GM18870 (cell line): Measurements from ENCODE around the gene NLRC5.
"Not testable (repeated sequence)": the region's sequence is repeated elsewhere in the genome, so short reads cannot be mapped to it uniquely, and the experiment has no call there.

Experiments used
- ATAC-seq: cut with Tn5 transposase; IDR thresholded peaks from one replicate; pipeline ENCODE4 v1.9.1; 2021; ENCODE audit warnings: moderate library complexity; ENCODE audit not compliant: unreplicated experiment

Gene NLRC5

DNA sequence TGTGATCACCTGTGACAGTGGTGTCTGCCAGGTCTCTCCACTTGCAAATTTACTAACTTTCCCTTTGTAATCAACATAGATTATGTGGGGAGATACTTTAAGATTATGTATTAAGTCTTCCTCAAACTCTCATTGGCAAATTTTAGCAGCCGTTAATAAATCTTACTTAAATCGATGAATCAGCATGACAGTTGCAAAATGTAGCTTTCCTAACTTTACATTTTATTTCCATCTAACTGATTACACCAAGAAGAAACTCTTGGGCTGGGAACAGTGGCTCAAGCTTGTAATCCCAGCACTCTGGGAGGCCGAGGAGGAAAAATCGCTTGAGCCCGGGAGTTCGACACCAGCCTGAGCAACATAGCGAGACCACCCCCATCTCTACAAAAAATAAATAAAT, 79.7 kb downstream of the NLRC5 start:
- ATAC-seq = no peak

GRCh38 chr16:57069635-57070370, 80.4 kb downstream of the NLRC5 start:
- ATAC-seq = no peak

DNA sequence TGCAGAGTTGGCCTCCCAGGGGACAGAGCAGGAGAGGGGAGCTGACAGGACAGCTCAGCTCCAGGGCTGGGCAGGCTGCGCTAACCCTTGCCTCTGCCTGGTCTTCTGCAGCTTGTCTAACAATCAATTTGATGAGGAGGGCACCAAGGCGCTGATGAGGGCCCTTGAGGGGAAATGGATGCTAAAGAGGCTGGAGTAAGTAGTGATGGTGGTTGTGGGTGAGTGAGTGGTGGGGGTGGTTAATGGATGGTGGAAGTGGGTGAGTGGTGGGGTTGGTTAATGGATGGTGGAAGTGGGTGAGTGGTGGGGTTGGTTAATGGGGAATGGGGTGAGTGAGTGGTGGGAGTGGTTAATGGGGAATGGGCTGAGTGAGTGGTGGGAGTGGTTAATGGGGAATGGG, 81.1 kb downstream of the NLRC5 start:
- ATAC-seq = no peak

DNA sequence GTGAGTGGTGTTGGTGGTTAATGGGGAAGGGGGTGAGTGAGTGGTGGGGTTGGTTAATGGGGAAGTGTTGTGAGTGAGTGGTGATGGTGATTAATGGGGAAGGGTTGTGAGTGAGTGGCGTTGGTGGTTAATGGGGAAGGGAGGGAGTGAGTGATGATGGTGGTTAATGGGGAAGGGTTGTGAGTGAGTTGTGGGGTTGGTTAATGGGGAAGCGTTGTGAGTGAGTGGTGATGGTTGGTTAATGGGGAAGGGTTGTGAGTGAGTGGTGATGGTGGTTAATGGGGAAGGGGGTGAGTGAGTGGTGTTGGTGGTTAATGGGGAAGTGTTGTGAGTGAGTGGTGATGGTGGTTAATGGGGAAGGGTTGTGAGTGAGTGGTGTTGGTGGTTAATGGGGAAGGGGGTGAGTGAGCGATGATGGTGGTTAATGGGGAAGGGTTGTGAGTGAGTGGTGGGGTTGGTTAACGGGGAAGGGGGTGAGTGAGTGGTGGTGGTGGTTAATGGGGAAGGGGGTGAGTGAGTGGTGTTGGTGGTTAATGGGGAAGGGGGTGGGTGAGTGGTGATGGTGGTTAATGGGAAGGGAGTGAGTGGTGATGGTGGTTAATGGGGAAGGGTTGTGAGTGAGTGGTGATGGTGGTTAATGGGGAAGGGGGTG, 81.8 kb downstream of the NLRC5 start:
- not testable (repeated sequence) for ATAC-seq

DNA sequence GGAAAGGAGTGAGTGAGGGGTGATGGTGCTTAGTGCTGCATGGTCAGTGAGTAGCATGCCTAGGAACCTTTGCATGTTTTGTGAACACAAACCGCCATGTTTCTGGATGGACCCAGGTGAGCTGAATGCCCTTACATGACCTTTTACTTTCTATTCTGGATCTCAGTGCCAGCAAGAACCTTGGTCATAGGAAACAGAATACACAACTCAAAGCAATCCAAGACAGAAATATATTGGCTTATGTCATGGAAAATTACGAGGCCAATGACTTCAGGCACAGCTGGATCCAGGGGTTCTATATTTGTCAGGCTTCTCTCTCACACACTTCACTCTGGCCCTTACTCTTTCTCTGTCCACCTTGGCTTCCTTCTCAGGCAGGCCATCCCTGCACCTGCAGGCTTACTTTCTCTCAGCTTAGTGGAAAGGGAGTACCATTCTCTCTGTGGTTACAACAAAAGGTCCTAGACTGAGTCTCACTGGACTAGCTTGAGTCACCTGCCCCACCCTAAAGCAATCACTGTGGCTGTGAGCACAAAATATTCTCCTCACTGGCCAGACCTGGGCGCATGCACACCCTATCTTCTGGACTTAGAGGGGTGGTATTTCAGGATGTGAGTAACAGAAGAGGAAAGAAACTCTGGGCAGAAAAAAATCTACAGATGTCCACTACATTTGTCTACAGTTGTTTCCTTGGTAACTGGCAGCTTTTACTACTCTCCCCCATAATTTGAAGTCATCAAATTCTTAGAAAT, 82.7 kb downstream of the NLRC5 start:
- no peak for ATAC-seq

- no peak for ATAC-seq
Observed at GRCh38 chr16:57072616-57073275, 83.4 kb downstream of the NLRC5 start.

DNA sequence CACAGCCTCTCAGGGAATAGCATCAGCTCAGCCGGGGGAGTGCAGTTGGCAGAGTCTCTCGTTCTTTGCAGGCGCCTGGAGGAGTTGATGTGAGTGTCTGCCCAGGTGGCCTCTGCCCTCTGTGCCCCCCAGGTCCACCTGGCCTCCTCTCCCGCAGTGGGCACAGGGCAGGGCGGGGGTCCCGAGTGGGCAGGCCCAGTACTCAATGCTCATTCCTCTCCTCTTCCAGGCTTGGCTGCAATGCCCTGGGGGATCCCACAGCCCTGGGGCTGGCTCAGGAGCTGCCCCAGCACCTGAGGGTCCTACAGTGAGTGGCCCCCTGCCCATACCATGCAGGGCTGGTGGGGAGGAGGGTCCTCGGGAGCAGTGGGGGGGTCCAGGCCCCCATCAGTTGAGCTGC, 88.4 kb downstream of the NLRC5 start:
- ATAC-seq = no peak

GRCh38 chr16:57081744-57082143, 92.4 kb downstream of the NLRC5 start:
- ATAC-seq = no peak

GRCh38 chr16:57082664-57083063, 93.3 kb downstream of the NLRC5 start:
- no peak for ATAC-seq

DNA sequence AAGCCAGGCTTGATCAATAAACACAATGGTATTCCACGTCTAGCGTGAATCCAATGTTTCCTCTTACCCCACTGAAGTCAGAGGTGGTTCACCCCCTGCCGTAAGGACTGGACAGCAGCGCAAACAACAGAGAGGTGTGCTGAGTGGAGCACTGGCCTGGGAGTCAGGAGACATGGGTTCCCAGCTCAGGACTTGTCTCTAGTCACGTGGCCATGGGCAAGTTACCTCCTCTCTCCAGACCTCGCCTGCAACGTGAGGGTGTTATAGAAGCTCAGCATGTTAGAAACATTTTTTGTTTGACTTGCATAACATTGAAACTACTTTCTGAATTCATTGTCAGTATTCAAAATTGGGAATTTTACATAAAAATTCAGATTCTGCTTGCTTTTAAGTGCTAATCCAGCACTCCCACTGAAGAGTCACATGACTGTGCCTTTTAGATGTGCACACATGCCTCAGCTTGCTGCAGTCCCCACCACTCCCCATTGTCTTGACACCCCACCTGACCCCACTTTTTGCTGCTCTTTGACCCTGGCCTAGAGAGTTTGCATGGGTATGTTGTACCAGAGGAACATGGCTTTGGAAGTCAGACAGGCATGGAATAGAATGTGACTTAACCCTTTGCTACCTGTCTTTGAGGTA, 94.2 kb downstream of the NLRC5 start:
- ATAC-seq = no peak

- ATAC-seq = no peak
Observed at GRCh38 chr16:57084257-57084770, 95.0 kb downstream of the NLRC5 start.

DNA sequence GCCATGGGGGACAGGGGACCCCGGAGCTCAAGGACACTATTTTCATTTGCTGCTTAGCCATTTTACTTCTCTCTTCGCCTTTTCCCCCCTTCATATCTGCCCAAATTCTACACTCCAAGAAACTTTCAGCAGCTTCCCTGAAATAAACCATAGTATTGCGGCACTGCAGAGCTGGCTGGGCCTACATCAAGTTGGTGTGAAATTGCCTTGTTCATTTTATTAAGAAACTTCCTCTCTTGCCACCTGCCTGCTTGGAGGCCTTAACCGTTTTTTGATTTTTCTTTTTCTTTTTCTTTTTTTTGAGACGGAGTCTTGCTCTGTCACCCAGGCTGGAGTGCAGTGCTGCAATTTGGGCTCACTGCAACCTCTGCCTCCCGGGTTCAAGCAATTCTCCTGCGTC, 95.6 kb downstream of the NLRC5 start:
- ATAC-seq = no peak

DNA sequence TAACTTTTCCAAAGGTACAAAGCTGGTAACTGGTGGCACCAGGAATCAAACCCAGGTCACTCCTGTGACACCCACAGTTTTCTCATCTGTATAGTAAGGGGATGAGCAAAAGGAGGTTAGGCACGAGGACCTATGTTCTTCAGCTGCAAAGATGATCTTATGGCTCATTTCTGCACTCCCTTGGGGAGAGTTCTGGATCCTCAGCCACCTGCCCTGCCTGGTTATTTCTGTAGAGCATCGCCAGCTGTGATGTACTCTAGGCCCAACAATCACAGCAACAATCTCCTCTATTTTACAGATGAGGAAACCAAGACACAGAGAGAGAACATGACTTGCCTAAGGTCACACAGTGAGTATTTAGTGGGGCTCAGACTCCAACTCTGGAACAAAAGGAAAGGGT, 97.6 kb downstream of the NLRC5 start:
- ATAC-seq = no peak

GRCh38 chr16:57089406-57089805, 100.0 kb downstream of the NLRC5 start:
- ATAC-seq = no peak

- ATAC-seq = no peak
Observed at GRCh38 chr16:57091200-57091974, 102.0 kb downstream of the NLRC5 start.

DNA sequence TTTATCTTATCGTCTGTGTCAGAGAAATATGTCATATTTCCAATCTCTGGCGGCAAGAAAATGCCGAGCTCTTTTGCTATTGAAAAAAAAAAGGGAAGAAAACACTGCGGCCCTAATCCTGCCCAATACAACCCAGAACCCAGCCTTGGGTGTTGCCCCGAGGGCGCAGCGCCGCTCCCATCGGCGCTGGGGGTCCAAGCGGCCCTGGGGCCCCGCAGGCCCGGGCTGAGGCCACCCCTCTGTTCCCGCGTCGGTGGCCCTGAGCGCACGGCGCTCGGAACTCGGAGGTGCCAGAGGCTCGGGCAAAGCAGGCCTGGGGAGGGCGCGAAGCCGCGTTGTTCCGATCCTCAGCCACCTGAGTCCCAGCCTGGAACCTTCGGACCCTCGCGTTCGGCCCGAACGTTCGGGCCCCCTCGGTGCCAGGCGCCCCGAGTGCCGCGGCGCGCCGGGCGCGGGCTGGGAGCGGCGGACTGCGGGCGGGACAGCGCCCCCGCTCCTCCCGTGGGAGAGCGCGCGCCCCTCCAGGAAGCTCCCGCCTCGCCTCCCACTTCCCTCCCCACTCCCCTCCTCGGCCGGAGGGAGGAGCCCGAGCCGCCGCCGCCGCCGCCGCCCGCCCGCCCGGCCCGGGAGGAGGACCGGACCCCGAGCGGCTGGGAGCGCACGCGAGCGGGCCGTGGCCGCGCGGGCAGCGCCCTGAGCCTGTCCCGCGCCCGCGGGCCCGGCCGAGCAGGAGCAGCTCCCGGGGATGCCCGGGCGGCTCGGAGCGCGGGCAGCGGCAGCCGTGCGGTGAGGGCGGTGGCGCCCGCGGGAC, 102.8 kb downstream of the NLRC5 start, which contains the start of gene CPNE2:
CPNE2 (plus strand) TSS at position 609 of the 811 bp plus-strand sequence. CDS start 18,160 bp downstream, outside the sequence.
- no peak for ATAC-seq

DNA sequence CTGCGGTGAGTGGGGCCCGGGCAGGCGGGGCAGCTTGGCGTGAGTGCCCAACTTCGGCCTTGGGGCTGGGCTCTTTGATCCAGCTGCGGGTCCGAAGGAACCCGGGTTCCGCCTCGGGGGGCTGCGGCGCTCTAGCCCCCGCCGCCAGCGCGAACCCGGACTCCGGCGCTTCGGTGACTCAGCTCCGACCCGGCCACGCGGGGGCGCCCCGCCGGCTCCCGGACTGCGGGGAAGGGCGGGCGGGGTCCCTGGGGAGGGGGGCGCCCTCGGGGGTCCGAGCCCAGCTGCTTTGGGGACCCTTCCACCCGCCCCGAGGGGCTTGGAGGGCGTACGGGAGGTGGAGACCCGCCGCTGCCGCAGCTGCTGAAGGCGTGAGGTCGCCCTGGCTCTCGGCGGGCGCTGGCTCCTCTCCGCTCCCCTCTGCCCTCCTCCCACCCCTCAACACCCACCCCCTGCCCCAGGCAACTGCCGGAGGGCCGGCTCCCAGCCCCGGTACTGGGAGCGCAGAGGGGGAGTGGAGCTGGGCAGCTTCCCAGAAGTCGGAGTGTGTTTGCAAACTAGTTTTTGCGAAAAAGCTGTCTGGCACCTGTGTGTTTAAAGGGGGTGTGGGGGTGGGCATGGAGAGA, 103.5 kb downstream of the NLRC5 start:
- no peak for ATAC-seq
